Astrocyte of the cerebellum (primary cell): Measurements from ENCODE around the gene SYNE2.

ENCODE experiments used
- DNase-seq: peaks from one replicate; pipeline ENCODE4 v3.0.0-alpha.2; 2011; ENCODE audit warnings: low read depth
- H3K4me3 ChIP-seq: 2 replicates; pipeline ENCODE4 v1.5.1; 2011; ENCODE audit warnings: mild to moderate bottlenecking, low read depth, low read length, moderate library complexity
- CTCF ChIP-seq: IDR thresholded peaks from 2 replicates; pipeline ENCODE4 v1.5.1; 2012; ENCODE audit warnings: low read length, low read depth, moderate library complexity, mild to moderate bottlenecking; ENCODE audit errors: missing control alignments
- in situ Hi-C: cut with HindIII; loops from 2 replicates; pipeline ENCODE4 v1.10.0; 2017; ENCODE audit warnings: low sequenced_read_pairs

Gene SYNE2

GRCh38 chr14:63982629-63983028 lies 129.8 kb downstream of the SYNE2 start:
- no peak overlapping the region for H3K4me3 ChIP-seq
- DNase-seq = no peak
- no peak for TF ChIP-seq CTCF
- in situ Hi-C loops = no loop called here

- in situ Hi-C loops = no loop called here
- no peak for TF ChIP-seq CTCF
- DNase-seq = peak; percentile 27
- H3K4me3 ChIP-seq = no peak overlapping the region
Measured at GRCh38 chr14:63986789-63987533, 134.2 kb downstream of the SYNE2 start.

GRCh38 chr14:63988579-63988978 lies 135.8 kb downstream of the SYNE2 start:
- no peak for TF ChIP-seq CTCF
- no peak for DNase-seq
- in situ Hi-C loops = no loop called here
- no peak overlapping the region for H3K4me3 ChIP-seq

GRCh38 chr14:63991833-63992232 lies 139.0 kb downstream of the SYNE2 start:
- no peak for TF ChIP-seq CTCF

GRCh38 chr14:63992858-63993257 lies 140.1 kb downstream of the SYNE2 start:
- TF ChIP-seq CTCF = no peak
- in situ Hi-C loops = no loop called here

More at GRCh38 chr14:63991833-63992232, 139.0 kb downstream of the SYNE2 start:
- in situ Hi-C loops = no loop called here
- no peak overlapping the region for H3K4me3 ChIP-seq
- no peak for DNase-seq

GRCh38 chr14:63993992-63994391 lies 141.2 kb downstream of the SYNE2 start:
- H3K4me3 ChIP-seq = no peak overlapping the region
- in situ Hi-C loops = no loop called here
- peak; percentile 16 for TF ChIP-seq CTCF
- no peak for DNase-seq

More at GRCh38 chr14:63992858-63993257, 140.1 kb downstream of the SYNE2 start:
- DNase-seq = no peak
- no peak overlapping the region for H3K4me3 ChIP-seq
